ENCODE data around the gene EPAS1.
"Not testable (repeated sequence)": the region's sequence is repeated elsewhere in the genome, so short reads cannot be mapped to it uniquely, and the experiment has no call there.

Gene EPAS1

GRCh38 chr2:46386763-46387162 lies 89.6 kb downstream of the EPAS1 start:
- DNase-seq = no peak

GRCh38 chr2:46387292-46387691 lies 90.1 kb downstream of the EPAS1 start:
- DNase-seq = no peak

- no peak for DNase-seq
Measured at GRCh38 chr2:46387886-46388515, 90.8 kb downstream of the EPAS1 start.

GRCh38 chr2:46388881-46389280 lies 91.7 kb downstream of the EPAS1 start:
- DNase-seq = no peak

GRCh38 chr2:46389417-46389916 lies 92.3 kb downstream of the EPAS1 start:
- DNase-seq = no peak

GRCh38 chr2:46390036-46390435 lies 92.8 kb downstream of the EPAS1 start:
- DNase-seq = no peak

- DNase-seq = no peak
Measured at GRCh38 chr2:46390901-46391395, 93.7 kb downstream of the EPAS1 start.

- DNase-seq = no peak
Measured at GRCh38 chr2:46392561-46393346, 95.5 kb downstream of the EPAS1 start.

- DNase-seq = no peak
Measured at GRCh38 chr2:46393347-46393820, 96.2 kb downstream of the EPAS1 start.

GRCh38 chr2:46393865-46394264 lies 96.7 kb downstream of the EPAS1 start:
- DNase-seq = no peak

GRCh38 chr2:46394649-46395510 lies 97.7 kb downstream of the EPAS1 start:
- DNase-seq = no peak

GRCh38 chr2:46395730-46396129 lies 98.5 kb downstream of the EPAS1 start:
- DNase-seq = not testable (repeated sequence)

GRCh38 chr2:46400016-46400415 lies 102.8 kb downstream of the EPAS1 start:
- no peak for DNase-seq

- DNase-seq = no peak
Measured at GRCh38 chr2:46402874-46403273, 105.7 kb downstream of the EPAS1 start.

GRCh38 chr2:46404181-46404759 lies 107.1 kb downstream of the EPAS1 start:
- no peak for DNase-seq

- DNase-seq = no peak
Measured at GRCh38 chr2:46407852-46408455, 110.7 kb downstream of the EPAS1 start.

- no peak for DNase-seq
Measured at GRCh38 chr2:46409756-46410155, 112.5 kb downstream of the EPAS1 start.

- DNase-seq = no peak
Measured at GRCh38 chr2:46410273-46411244, 113.4 kb downstream of the EPAS1 start.

- no peak for DNase-seq
Measured at GRCh38 chr2:46411245-46411641, 114.0 kb downstream of the EPAS1 start.

- no peak for DNase-seq
Measured at GRCh38 chr2:46411985-46412384, 114.8 kb downstream of the EPAS1 start.

- no peak for DNase-seq
Measured at GRCh38 chr2:46413111-46413510, 115.9 kb downstream of the EPAS1 start.
